Upper lobe of left lung (tissue), 6 donors: ENCODE measurements around the gene FOXP2. TPM values are rescaled to one million over a fixed set of nuclear protein-coding genes. Genes with fewer than 3 reads are reported as not detected.

Experiments
- ATAC-seq, 2 donors: fragments of 200-7000 bp; cut with Tn5 transposase; one replicate each; pipeline ENCODE4 v1.9.1; 2022; ENCODE audit warnings: mild to moderate bottlenecking in 2 of 2, moderate library complexity in 2 of 2; ENCODE audit not compliant: low FRiP score in 2 of 2
- DNase-seq, 2 donors: peaks; one replicate each; pipeline ENCODE4 v3.0.0-alpha.2; 2019 to 2020
- H3K27ac ChIP-seq, 4 donors: fragments of 200-600 bp; sonication (generic); one replicate each; pipeline ENCODE4 v1.5.1; 2016 to 2019
- H3K27me3 ChIP-seq, 4 donors: fragments of 200-600 bp; sonication (generic); one replicate each; pipeline ENCODE4 v1.5.1; 2017 to 2019
- H3K36me3 ChIP-seq, 4 donors: fragments of 200-600 bp; sonication (generic); one replicate each; pipeline ENCODE4 v1.5.1; 2016 to 2019
- H3K4me1 ChIP-seq, 4 donors: fragments of 200-600 bp; sonication (generic); one replicate each; pipeline ENCODE4 v1.5.1; 2018 to 2019
- H3K4me3 ChIP-seq, 4 donors: fragments of 200-600 bp; sonication (generic); one replicate each; pipeline ENCODE4 v1.5.1; 2017 to 2019; ENCODE audit warnings: mild to moderate bottlenecking in 2 of 4, moderate library complexity in 1 of 4
- H3K9me3 ChIP-seq, 4 donors: fragments of 200-600 bp; sonication (generic); one replicate each; pipeline ENCODE4 v1.5.1; 2018 to 2019
- EP300 ChIP-seq, 4 donors: sonication (generic); formaldehyde crosslinking; IDR thresholded peaks; one replicate each; pipeline ENCODE4 v1.5.1; 2017; ENCODE audit warnings: antibody characterized with exemption in 4 of 4, control low read depth in 2 of 4
- POLR2A ChIP-seq, 4 donors: fragments of 450-650 bp; IDR thresholded peaks; one replicate each; pipeline ENCODE4 v1.5.1; 2016 to 2017; ENCODE audit warnings: antibody characterized with exemption in 4 of 4, mild to moderate bottlenecking in 2 of 4
- POLR2AphosphoS5 ChIP-seq, 2 donors: sonication (generic); formaldehyde crosslinking; IDR thresholded peaks; one replicate each; pipeline ENCODE4 v1.5.1; 2017; ENCODE audit warnings: antibody characterized with exemption in 2 of 2
- WGBS, 2 donors: methylation state at CpG; one replicate each; pipeline ENCODE4 v1.1.5; 2017 to 2018; 5-methylcytosine and 5-hydroxymethylcytosine counted together
- total RNA-seq, 6 donors: library from RNA; depleted of rRNA in 4 of 6; stranded (reverse); fragments of >200 nt in 4 of 6; gene quantifications; one replicate each; pipeline versions ENCODE4 v1.1.0 to v1.2.1, GENCODE V29; 2016 to 2021
- TF ChIP-seq, protein P1 (sequence below), 6 experiments: fragments of 450-650 bp in 4 of 6; fragments of 200-600 bp in 2 of 6; sonication (generic) in 2 of 6; IDR thresholded peaks; one replicate each; pipeline ENCODE4 v1.5.1; 2016 to 2019; ENCODE audit warnings: antibody characterized with exemption in 6 of 6
- donor health status: DM: no; HTN: no; CAD: no; lungs with moderate emphysema.
- donor health status: DM: no; HTN: yes; CAD: no; lungs with severe emphysema.

The FOXP2 gene
- total RNA-seq, 6 donors from 2014 or later: 3.4 to 24.1 (median 7.3) TPM

DNA sequence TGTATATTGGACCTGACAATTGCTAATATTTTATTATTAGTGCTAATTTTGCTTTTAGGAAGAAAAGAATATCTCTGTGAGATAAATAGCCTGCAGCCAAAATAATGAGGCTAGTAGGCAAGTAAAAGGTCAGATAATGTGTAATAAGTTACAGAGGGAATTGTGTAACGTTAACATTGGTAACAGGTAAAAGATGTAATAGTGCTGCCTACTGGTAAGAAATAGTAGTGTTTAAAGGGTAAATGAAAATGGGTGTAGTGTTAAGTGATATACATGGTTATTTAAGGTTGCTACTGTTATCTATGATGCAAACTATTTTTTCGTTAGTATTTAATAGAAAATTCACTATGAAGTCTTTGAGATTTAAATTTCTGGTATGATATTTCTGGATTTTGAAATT is 9.2 kb upstream of the FOXP2 start:
- no peaks in the 10 kb centered on the region for H3K9me3 ChIP-seq
- no peaks in the 10 kb centered on the region for H3K4me1 ChIP-seq
- H3K27me3 ChIP-seq: no peaks in the 10 kb centered on the region
- DNase-seq (no peak), ATAC-seq (no peak)
- WGBS, 2 donors: 31 to 40% methylated on average over 2 of the region's 2 CpGs
- TF ChIP-seq POLR2AphosphoS5 (IDR thresholded peaks at IDR 0.05) (no peak), POLR2A (IDR thresholded peaks at IDR 0.05) (no peak), EP300 (IDR thresholded peaks at IDR 0.05) (no peak)
- TF ChIP-seq, protein P1, sequence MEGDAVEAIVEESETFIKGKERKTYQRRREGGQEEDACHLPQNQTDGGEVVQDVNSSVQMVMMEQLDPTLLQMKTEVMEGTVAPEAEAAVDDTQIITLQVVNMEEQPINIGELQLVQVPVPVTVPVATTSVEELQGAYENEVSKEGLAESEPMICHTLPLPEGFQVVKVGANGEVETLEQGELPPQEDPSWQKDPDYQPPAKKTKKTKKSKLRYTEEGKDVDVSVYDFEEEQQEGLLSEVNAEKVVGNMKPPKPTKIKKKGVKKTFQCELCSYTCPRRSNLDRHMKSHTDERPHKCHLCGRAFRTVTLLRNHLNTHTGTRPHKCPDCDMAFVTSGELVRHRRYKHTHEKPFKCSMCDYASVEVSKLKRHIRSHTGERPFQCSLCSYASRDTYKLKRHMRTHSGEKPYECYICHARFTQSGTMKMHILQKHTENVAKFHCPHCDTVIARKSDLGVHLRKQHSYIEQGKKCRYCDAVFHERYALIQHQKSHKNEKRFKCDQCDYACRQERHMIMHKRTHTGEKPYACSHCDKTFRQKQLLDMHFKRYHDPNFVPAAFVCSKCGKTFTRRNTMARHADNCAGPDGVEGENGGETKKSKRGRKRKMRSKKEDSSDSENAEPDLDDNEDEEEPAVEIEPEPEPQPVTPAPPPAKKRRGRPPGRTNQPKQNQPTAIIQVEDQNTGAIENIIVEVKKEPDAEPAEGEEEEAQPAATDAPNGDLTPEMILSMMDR (IDR thresholded peaks at IDR 0.05): peak in 3 of 6 experiments; percentile 46 to 67 (median 50)
- H3K4me3 ChIP-seq: no peak overlapping the region
- H3K36me3 ChIP-seq: no peaks in the 10 kb centered on the region
- no peak overlapping the region for H3K27ac ChIP-seq

- DNase-seq (no peak), ATAC-seq (no peak)
- Histone ChIP-seq H3K9me3 (no peaks in the 10 kb centered on the region), H3K4me1 (peaks cover 0 to 10% (median 4%) of the 10 kb centered on the region in 4 donors), H3K36me3 (no peaks in the 10 kb centered on the region), H3K4me3 (no peak overlapping the region), H3K27me3 (no peaks in the 10 kb centered on the region), H3K27ac (no peak overlapping the region)
- TF ChIP-seq POLR2A (IDR thresholded peaks at IDR 0.05): no peak
- TF ChIP-seq EP300 (IDR thresholded peaks at IDR 0.05): no peak
- no peak for TF ChIP-seq POLR2AphosphoS5 (IDR thresholded peaks at IDR 0.05)
- TF ChIP-seq, protein P1 (IDR thresholded peaks at IDR 0.05): no peak
- WGBS, 2 donors: 76 to 83% methylated on average over 1 of the region's 1 CpG
Measured at GRCh38 chr7:114409750-114410149, 4.9 kb upstream of the FOXP2 start.

DNA sequence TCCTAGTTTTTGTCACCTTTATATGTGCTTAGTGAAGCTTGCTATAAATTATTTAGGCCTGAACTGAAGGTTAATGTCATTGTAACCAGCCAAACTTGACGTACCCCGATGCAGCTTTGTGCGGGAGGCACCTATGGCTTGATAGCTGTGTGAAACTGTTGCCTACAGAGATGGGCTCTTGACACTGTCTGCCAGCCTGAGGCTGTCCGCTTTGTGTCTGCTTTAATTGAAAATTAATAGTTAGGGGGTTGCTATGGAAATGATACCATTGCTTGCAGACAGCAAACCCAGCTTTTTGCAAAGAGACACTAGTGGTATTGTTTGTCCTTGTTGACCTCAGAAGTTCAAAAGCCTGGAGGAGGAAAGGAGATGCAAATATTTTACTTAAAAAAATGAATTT is 2.1 kb upstream of the FOXP2 start:
- no peak for TF ChIP-seq POLR2AphosphoS5 (IDR thresholded peaks at IDR 0.05)
- TF ChIP-seq, protein P1 (IDR thresholded peaks at IDR 0.05): no peak
- no peak for TF ChIP-seq EP300 (IDR thresholded peaks at IDR 0.05)
- TF ChIP-seq POLR2A (IDR thresholded peaks at IDR 0.05): no peak

DNA sequence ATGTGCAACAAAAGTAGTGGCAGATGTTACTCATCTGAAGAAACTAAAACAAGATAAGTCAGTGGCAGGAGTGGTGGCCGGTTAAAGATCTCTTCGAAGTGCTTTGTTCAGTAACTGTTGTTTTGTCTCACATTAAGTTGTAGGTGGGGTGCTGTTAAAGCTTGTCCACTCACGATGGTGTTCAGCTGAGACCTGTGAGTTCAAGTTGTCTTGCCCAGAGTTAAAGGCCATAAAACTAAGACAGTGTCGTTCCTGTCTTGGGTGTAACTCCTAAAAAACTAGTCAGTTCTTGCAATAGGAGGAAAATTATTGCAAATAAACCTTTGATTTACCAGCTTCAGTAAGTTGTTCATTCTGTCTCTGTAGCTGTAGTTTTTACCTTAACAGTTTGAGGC is 857 bp upstream of the FOXP2 start:
- ATAC-seq (no peak), DNase-seq (no peak)
- H3K36me3 ChIP-seq: no peaks in the 10 kb centered on the region
- no peaks in the 10 kb centered on the region for H3K9me3 ChIP-seq
- peaks cover 0 to 14% (median 9%) of the 10 kb centered on the region in 4 donors for H3K4me1 ChIP-seq
- H3K4me3 ChIP-seq: no peak overlapping the region
- WGBS, 2 donors: 35 to 52% methylated on average over 4 of the region's 4 CpGs
- H3K27ac ChIP-seq: peak overlapping the region in 2 of 4 donors; percentile 20 to 28
- H3K27me3 ChIP-seq: no peaks in the 10 kb centered on the region
- TF ChIP-seq EP300 (IDR thresholded peaks at IDR 0.05) (no peak), POLR2A (IDR thresholded peaks at IDR 0.05) (no peak)
- TF ChIP-seq, protein P1 (IDR thresholded peaks at IDR 0.05): no peak

More for the DNA sequence above, 2.1 kb upstream of the FOXP2 start:
- DNase-seq (no peak), ATAC-seq (no peak)
- Histone ChIP-seq H3K4me1 (peaks cover 0 to 14% (median 9%) of the 10 kb centered on the region in 4 donors), H3K9me3 (no peaks in the 10 kb centered on the region), H3K4me3 (no peak overlapping the region), H3K27me3 (no peaks in the 10 kb centered on the region), H3K36me3 (no peaks in the 10 kb centered on the region), H3K27ac (no peak overlapping the region)
- WGBS, 2 donors: 88 to 91% methylated on average over 4 of the region's 4 CpGs
